ENCODE results near the gene BAZ1B. TPM values are rescaled to one million over a fixed set of nuclear protein-coding genes. Genes with fewer than 3 reads are reported as not detected.

Gene BAZ1B
- total RNA-seq, 2 experiments from 2014 or later = 77.8 to 117 TPM

DNA sequence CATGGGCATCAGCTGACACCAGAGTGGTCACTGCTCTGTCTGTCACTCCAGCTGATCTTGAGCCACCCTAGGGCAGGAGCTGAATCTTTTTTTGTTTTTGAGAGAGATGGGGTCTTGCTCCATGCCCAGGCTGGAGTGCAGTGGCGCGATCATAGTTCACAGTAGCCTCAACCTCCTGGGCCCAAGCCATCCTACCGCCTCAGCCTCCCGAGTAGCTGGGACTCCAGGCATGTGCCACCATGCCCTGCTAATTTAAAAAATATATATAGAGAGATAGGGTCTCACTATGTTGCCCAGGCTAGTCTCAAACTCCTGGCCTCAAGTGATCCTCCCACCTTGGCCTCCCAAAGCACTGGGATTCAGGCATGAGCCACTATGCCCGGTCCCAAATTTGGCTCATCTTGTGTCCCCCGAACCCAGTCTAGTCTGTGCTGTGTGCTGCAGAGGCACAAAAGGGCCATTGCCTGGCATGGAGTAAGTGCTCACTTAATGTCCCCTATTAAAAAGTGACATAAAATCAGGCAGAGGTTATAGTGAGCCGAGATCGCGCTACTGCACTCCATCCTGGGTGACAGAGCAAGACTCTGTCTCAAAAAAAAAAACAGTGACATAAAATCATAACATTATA, 96.6 kb downstream of the BAZ1B start:
- POLR2A ChIA-PET = no interaction called here
- no TSS peak for BruUV-seq (replicated peaks)
- no peaks in the 10 kb centered on the region for H3K36me3 ChIP-seq (ENCODE audit: insufficient read depth, low read length)
- no peak overlapping the region for H3K4me3 ChIP-seq (ENCODE audit: low read depth, low read length, poor library complexity, severe bottlenecking)
- no peak for TF ChIP-seq EZH2phosphoT487 (IDR thresholded peaks at IDR 0.05; ENCODE audit: borderline replicate concordance, low read depth, low read length)
- TF ChIP-seq, protein P1, sequence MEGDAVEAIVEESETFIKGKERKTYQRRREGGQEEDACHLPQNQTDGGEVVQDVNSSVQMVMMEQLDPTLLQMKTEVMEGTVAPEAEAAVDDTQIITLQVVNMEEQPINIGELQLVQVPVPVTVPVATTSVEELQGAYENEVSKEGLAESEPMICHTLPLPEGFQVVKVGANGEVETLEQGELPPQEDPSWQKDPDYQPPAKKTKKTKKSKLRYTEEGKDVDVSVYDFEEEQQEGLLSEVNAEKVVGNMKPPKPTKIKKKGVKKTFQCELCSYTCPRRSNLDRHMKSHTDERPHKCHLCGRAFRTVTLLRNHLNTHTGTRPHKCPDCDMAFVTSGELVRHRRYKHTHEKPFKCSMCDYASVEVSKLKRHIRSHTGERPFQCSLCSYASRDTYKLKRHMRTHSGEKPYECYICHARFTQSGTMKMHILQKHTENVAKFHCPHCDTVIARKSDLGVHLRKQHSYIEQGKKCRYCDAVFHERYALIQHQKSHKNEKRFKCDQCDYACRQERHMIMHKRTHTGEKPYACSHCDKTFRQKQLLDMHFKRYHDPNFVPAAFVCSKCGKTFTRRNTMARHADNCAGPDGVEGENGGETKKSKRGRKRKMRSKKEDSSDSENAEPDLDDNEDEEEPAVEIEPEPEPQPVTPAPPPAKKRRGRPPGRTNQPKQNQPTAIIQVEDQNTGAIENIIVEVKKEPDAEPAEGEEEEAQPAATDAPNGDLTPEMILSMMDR (conservative IDR thresholded peaks at IDR 0.05; ENCODE audit: low read length) = no peak
- H3K27ac ChIP-seq (ENCODE audit: low read depth, low read length, poor library complexity, severe bottlenecking) = no peak overlapping the region
- intact Hi-C loops (cut with micrococcal nuclease; ENCODE audit: unreplicated experiment) = no loop called here
- no peaks in the 10 kb centered on the region for H4K20me1 ChIP-seq (ENCODE audit: insufficient read depth, low read length)
- no peaks in the 10 kb centered on the region for H3K79me2 ChIP-seq (ENCODE audit: insufficient read depth, low read depth, low read length)
- CTCF ChIA-PET (ENCODE audit: unreplicated experiment) = no interaction called here
- DNase-seq (ENCODE audit: low spot score) = no peak
- H2AFZ ChIP-seq (ENCODE audit: low read length) = no peak overlapping the region
- no peaks in the 10 kb centered on the region for H3K9me2 ChIP-seq (ENCODE audit: insufficient read depth, low read length)
- no peaks in the 10 kb centered on the region for H3K9me3 ChIP-seq (ENCODE audit: low read length)
- H3K4me1 ChIP-seq (ENCODE audit: insufficient read depth, low read length, poor library complexity, severe bottlenecking) = no peaks in the 10 kb centered on the region
- no peak overlapping the region for H3K4me2 ChIP-seq (ENCODE audit: low read length)

GRCh38 chr7:73424489-73424885, 97.6 kb downstream of the BAZ1B start:
- CTCF ChIA-PET (ENCODE audit: unreplicated experiment) = no interaction called here
- no peak overlapping the region for H3K4me2 ChIP-seq (ENCODE audit: low read length)

More at GRCh38 chr7:73424489-73424885, 97.6 kb downstream of the BAZ1B start:
- intact Hi-C loops (cut with micrococcal nuclease; ENCODE audit: unreplicated experiment) = no loop called here
- no peaks in the 10 kb centered on the region for H3K9me3 ChIP-seq (ENCODE audit: low read length)
- H3K9me2 ChIP-seq (ENCODE audit: insufficient read depth, low read length) = no peaks in the 10 kb centered on the region
- BruUV-seq (replicated peaks) = no TSS peak
- no peaks in the 10 kb centered on the region for H3K79me2 ChIP-seq (ENCODE audit: insufficient read depth, low read depth, low read length)
- H4K20me1 ChIP-seq (ENCODE audit: insufficient read depth, low read length) = no peaks in the 10 kb centered on the region
- H2AFZ ChIP-seq (ENCODE audit: low read length) = no peak overlapping the region
- no peaks in the 10 kb centered on the region for H3K4me1 ChIP-seq (ENCODE audit: insufficient read depth, low read length, poor library complexity, severe bottlenecking)
- H3K36me3 ChIP-seq (ENCODE audit: insufficient read depth, low read length) = no peaks in the 10 kb centered on the region
- POLR2A ChIA-PET = no interaction called here
- no peak for DNase-seq (ENCODE audit: low spot score)
- TF ChIP-seq, protein P1 (conservative IDR thresholded peaks at IDR 0.05; ENCODE audit: low read length) = no peak
- no peak for TF ChIP-seq EZH2phosphoT487 (IDR thresholded peaks at IDR 0.05; ENCODE audit: borderline replicate concordance, low read depth, low read length)
- H3K27ac ChIP-seq (ENCODE audit: low read depth, low read length, poor library complexity, severe bottlenecking) = no peak overlapping the region
- H3K4me3 ChIP-seq (ENCODE audit: low read depth, low read length, poor library complexity, severe bottlenecking) = no peak overlapping the region

Data from OCI-LY7 (cell line).